ENCODE measurements around the gene ENOX1. TPM values are rescaled to one million over a fixed set of nuclear protein-coding genes. Genes with fewer than 3 reads are reported as not detected.

ENOX1 gene
- total and polyA plus RNA-seq, 9 of the 15 experiments (the other 6 are each of a cell fraction or from before 2014, with no cell fraction given): not detected

GRCh38 chr13:43221611-43222010 is 565.2 kb downstream of the ENOX1 start (continued):
- no peak for TF ChIP-seq ATF6 (CRISPR knock-in tag; IDR thresholded peaks at IDR 0.05)
- TF ChIP-seq SP1 (CRISPR knock-in tag; IDR thresholded peaks at IDR 0.05): no peak
- TF ChIP-seq LEF1 (IDR thresholded peaks at IDR 0.05): no peak
- no peak for TF ChIP-seq ZBTB12 (CRISPR knock-in tag; IDR thresholded peaks at IDR 0.05)
- no peak for TF ChIP-seq RBM22 (IDR thresholded peaks at IDR 0.05; ENCODE audit: low read depth, low read length, poor library complexity, severe bottlenecking)
- no peak for TF ChIP-seq ZNF785 (CRISPR knock-in tag; IDR thresholded peaks at IDR 0.05)
- TF ChIP-seq CREM (IDR thresholded peaks at IDR 0.05; ENCODE audit: low read depth): no peak
- TF ChIP-seq THRAP3 (IDR thresholded peaks at IDR 0.05; ENCODE audit: borderline replicate concordance): no peak
- no peak for TF ChIP-seq MAFG (tag; conservative IDR thresholded peaks at IDR 0.05)
